Keratinocyte (primary cell): ENCODE measurements around the gene LRRTM3. TPM values are rescaled to one million over a fixed set of nuclear protein-coding genes. Genes with fewer than 3 reads are reported as not detected.

Source experiments
- DNase-seq: peaks from one replicate; pipeline ENCODE4 v3.0.0-alpha.2; 2011; ENCODE audit warnings: low read depth, missing footprints, low spot score
- FAIRE-seq: peaks from 2 replicates; lab custom pipeline; 2011; peaks lifted over from hg19 to GRCh38; lab: Jason Lieb, UNC
- H2AFZ ChIP-seq: 2 replicates; pipeline ENCODE4 v1.6.0; 2012; ENCODE audit warnings: low read length, control low read depth, inconsistent platforms; ENCODE audit not compliant: control insufficient read depth
- H3K27ac ChIP-seq: 2 replicates; pipeline ENCODE4 v1.5.1; 2011; ENCODE audit warnings: low read length; ENCODE audit not compliant: control insufficient read depth, insufficient read depth
- H3K27me3 ChIP-seq: 3 replicates; pipeline ENCODE4 v1.6.0; 2011; ENCODE audit warnings: low read length; ENCODE audit not compliant: control insufficient read depth, insufficient read depth; ENCODE audit errors: extremely low read depth
- H3K36me3 ChIP-seq, 2 experiments: 2 replicates in 1 of 2; 3 replicates in 1 of 2; pipeline ENCODE4 v1.5.1; 2011; ENCODE audit warnings: low read length in 2 of 2, mild to moderate bottlenecking in 1 of 2; ENCODE audit not compliant: control insufficient read depth in 2 of 2, insufficient read depth in 2 of 2; ENCODE audit errors: extremely low read depth in 1 of 2
- H3K4me1 ChIP-seq: 3 replicates; pipeline ENCODE4 v1.5.1; 2011; ENCODE audit warnings: low read length; ENCODE audit not compliant: control insufficient read depth, insufficient read depth; ENCODE audit errors: extremely low read depth
- H3K4me2 ChIP-seq: 3 replicates; pipeline ENCODE4 v1.6.0; 2011; ENCODE audit warnings: low read depth, low read length; ENCODE audit not compliant: control insufficient read depth, insufficient read depth; ENCODE audit errors: extremely low read depth
- H3K4me3 ChIP-seq, 3 experiments: fragments of 200-600 bp in 1 of 3; sonication (generic) in 1 of 3; 2 replicates in 2 of 3; 3 replicates in 1 of 3; pipeline ENCODE4 v1.5.1; 2011 to 2016; ENCODE audit warnings: low read length in 3 of 3, mild to moderate bottlenecking in 3 of 3, control low read depth in 2 of 3, inconsistent platforms in 1 of 3, low read depth in 1 of 3, mixed read lengths in 1 of 3, mixed run types in 1 of 3, moderate library complexity in 1 of 3; ENCODE audit not compliant: control insufficient read depth in 2 of 3, insufficient read depth in 2 of 3; ENCODE audit errors: extremely low read depth in 1 of 3
- H3K79me2 ChIP-seq: 2 replicates; pipeline ENCODE4 v1.6.0; 2012; ENCODE audit warnings: low read length; ENCODE audit not compliant: control insufficient read depth, insufficient read depth
- H3K9ac ChIP-seq: 3 replicates; pipeline ENCODE4 v1.6.0; 2011; ENCODE audit warnings: low read length; ENCODE audit not compliant: control insufficient read depth, insufficient read depth; ENCODE audit errors: extremely low read depth
- H3K9me1 ChIP-seq: 3 replicates; pipeline ENCODE4 v1.6.0; 2011; ENCODE audit warnings: low read length; ENCODE audit not compliant: control insufficient read depth, insufficient read depth; ENCODE audit errors: extremely low read depth
- H3K9me3 ChIP-seq: 2 replicates; pipeline ENCODE4 v1.5.1; 2012; ENCODE audit warnings: low read depth, low read length; ENCODE audit not compliant: control insufficient read depth
- H4K20me1 ChIP-seq: 3 replicates; pipeline ENCODE4 v1.6.0; 2011; ENCODE audit warnings: low read length; ENCODE audit not compliant: control insufficient read depth, insufficient read depth; ENCODE audit errors: extremely low read depth
- EZH2 ChIP-seq: IDR thresholded peaks from one replicate; pipeline ENCODE4 v1.6.1; 2012; ENCODE audit warnings: inconsistent platforms, mild to moderate bottlenecking, low read length, moderate library complexity
- dilution Hi-C: fragments of 300-500 bp; cut with MboI; formaldehyde crosslinking; loops from one replicate; pipeline ENCODE4 v1.7.0; 2020; ENCODE audit warnings: low sequenced_read_pairs; ENCODE audit not compliant: extremely low pct_ligation_motif_present
- polyA plus RNA-seq, 5 experiments: library from polyadenylated mRNA; depleted of rRNA in 3 of 5; stranded (reverse) in 3 of 5; stranded (forward) in 1 of 5; unstranded in 1 of 5; fragments of >200 nt; gene quantifications; 1 replicate in 1 of 5; 2 replicates in 3 of 5; 3 replicates in 1 of 5; pipeline versions ENCODE4 v1.2.1 to v1.2.3, GENCODE V29; 2011 to 2012; ENCODE audit warnings: missing spikeins in 2 of 5, low read depth in 1 of 5, low replicate concordance in 1 of 5
- TF ChIP-seq, protein P1 (sequence below), 3 experiments: IDR thresholded peaks in 1 of 3; conservative IDR thresholded peaks in 1 of 3; optimal IDR thresholded peaks in 1 of 3; 2 replicates in 2 of 3; 3 replicates in 1 of 3; pipeline versions ENCODE3 to v1.5.1; 2011; ENCODE audit warnings: low read length in 3 of 3, mild to moderate bottlenecking in 3 of 3, moderate library complexity in 2 of 3, control low read depth in 1 of 3, inconsistent platforms in 1 of 3; ENCODE audit not compliant: insufficient read depth in 2 of 3; ENCODE audit errors: extremely low read depth in 1 of 3

Gene LRRTM3
- polyA plus RNA-seq, 1 donor (not counting 4 experiments of a cell fraction or from before 2014, with no cell fraction given), result not detected

DNA sequence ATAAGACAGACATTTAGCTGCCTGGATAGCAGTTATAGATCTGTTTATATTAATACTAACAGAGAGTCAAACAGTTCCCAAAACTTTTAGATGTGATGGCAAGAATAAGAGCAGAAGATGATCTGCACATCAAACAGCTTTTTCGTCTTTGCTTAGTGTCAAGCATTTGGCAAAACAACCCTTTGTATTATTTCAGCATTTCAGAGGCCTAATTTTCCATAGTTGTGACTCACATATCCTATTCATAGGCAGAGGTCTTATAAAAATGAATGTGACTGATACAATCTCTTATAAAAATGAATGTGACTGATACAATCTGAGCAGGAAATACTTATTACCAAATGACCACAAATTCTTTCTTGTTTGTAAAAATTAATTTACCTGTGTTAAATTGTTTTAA is 71.2 kb downstream of the LRRTM3 start:
- no peaks in the 10 kb centered on the region for H4K20me1 ChIP-seq
- H3K9ac ChIP-seq, result no peak overlapping the region
- H3K4me1 ChIP-seq, result no peaks in the 10 kb centered on the region
- H3K27me3 ChIP-seq, result no peaks in the 10 kb centered on the region
- H3K27ac ChIP-seq, result no peak overlapping the region
- DNase-seq, result no peak
- FAIRE-seq, result no peak
- H3K4me2 ChIP-seq, result no peak overlapping the region
- H3K36me3 ChIP-seq, result no peaks in the 10 kb centered on the region
- dilution Hi-C loops, result no loop called here
- H3K9me3 ChIP-seq, result no peaks in the 10 kb centered on the region
- no peak overlapping the region for H2AFZ ChIP-seq
- no peak overlapping the region for H3K4me3 ChIP-seq
- TF ChIP-seq EZH2, result no peak
- TF ChIP-seq, protein P1, sequence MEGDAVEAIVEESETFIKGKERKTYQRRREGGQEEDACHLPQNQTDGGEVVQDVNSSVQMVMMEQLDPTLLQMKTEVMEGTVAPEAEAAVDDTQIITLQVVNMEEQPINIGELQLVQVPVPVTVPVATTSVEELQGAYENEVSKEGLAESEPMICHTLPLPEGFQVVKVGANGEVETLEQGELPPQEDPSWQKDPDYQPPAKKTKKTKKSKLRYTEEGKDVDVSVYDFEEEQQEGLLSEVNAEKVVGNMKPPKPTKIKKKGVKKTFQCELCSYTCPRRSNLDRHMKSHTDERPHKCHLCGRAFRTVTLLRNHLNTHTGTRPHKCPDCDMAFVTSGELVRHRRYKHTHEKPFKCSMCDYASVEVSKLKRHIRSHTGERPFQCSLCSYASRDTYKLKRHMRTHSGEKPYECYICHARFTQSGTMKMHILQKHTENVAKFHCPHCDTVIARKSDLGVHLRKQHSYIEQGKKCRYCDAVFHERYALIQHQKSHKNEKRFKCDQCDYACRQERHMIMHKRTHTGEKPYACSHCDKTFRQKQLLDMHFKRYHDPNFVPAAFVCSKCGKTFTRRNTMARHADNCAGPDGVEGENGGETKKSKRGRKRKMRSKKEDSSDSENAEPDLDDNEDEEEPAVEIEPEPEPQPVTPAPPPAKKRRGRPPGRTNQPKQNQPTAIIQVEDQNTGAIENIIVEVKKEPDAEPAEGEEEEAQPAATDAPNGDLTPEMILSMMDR (optimal IDR thresholded peaks at IDR 0.05 in 1 of 3, IDR thresholded peaks at IDR 0.05 in 1 of 3, conservative IDR thresholded peaks at IDR 0.05 in 1 of 3; ENCODE audit: extremely low read depth in 1 of 3, insufficient read depth in 2 of 3, low read length in 3 of 3), result no peak
- H3K9me1 ChIP-seq, result no peaks in the 10 kb centered on the region
- no peaks in the 10 kb centered on the region for H3K79me2 ChIP-seq

DNA sequence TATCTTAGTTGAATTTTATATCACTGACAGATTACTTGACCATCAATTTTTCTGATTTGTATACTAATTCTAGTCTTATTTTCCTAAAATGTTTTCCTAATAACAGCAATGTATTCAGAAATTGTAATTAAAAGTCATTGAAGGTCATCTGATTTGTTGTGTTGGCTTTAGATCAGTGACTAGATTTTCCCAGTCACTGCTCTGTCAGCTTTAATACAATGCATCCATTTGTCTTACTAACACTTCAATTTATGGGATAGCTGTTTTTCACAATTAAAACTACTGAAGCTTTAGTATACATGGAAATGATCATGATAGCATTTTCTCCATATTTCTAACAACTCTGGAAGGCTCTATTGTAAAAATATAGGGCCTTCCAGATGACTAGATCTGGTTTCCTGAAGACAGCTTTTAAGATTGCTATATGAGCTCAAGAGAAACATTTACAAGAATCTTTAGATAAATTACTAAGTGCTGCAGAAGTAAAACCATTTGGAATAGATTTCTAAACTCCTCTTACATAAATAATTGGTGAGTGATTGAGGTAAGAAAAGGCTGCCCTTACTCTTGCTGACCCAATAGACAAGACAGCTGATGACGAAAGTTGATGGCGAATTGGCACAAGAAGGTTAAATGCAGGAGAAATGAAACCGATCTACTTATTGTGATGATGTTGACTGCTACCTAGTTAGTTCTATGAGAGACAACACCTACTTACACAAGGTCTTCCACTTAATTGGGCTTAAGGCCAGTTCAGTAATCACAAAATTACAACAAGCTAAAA is 74.1 kb downstream of the LRRTM3 start:
- Histone ChIP-seq H3K9me3 (no peaks in the 10 kb centered on the region), H3K79me2 (no peaks in the 10 kb centered on the region), H3K27ac (no peak overlapping the region), H3K9me1 (no peaks in the 10 kb centered on the region), H3K4me2 (no peak overlapping the region), H3K4me1 (no peaks in the 10 kb centered on the region), H3K36me3 (no peaks in the 10 kb centered on the region), H3K27me3 (no peaks in the 10 kb centered on the region), H3K4me3 (no peak overlapping the region), H4K20me1 (no peaks in the 10 kb centered on the region), H3K9ac (no peak overlapping the region), H2AFZ (no peak overlapping the region)
- no peak for FAIRE-seq
- TF ChIP-seq, protein P1 (optimal IDR thresholded peaks at IDR 0.05 in 1 of 3, IDR thresholded peaks at IDR 0.05 in 1 of 3, conservative IDR thresholded peaks at IDR 0.05 in 1 of 3; ENCODE audit: extremely low read depth in 1 of 3, insufficient read depth in 2 of 3, low read length in 3 of 3), result no peak
- no peak for TF ChIP-seq EZH2
- dilution Hi-C loops, result no loop called here
- no peak for DNase-seq
